GM18951 (cell line): ENCODE measurements around the gene LRRC56.

ENCODE experiments used
- POLR2A ChIP-seq: IDR thresholded peaks from 4 replicates; pipeline ENCODE4 v1.6.1; 2011; ENCODE audit warnings: mild to moderate bottlenecking; ENCODE audit not compliant: insufficient read length, insufficient read depth; ENCODE audit errors: extremely low read depth
- in situ Hi-C: fragments of 300-500 bp; cut with MboI; formaldehyde crosslinking; loops from one replicate; pipeline ENCODE4 v1.12.0; 2022; ENCODE audit warnings: low sequenced_read_pairs, mixed read lengths, inconsistent platforms; ENCODE audit not compliant: unreplicated experiment

Gene LRRC56

GRCh38 chr11:521177-521688 lies 16.1 kb upstream of the LRRC56 start:
- TF ChIP-seq POLR2A: no peak
- in situ Hi-C loops: no loop called here

- no peak for TF ChIP-seq POLR2A
- in situ Hi-C loops: no loop called here
These were observed 11.1 kb upstream of the LRRC56 start for GRCh38 chr11:526192-526591.

- in situ Hi-C loops: no loop called here
- TF ChIP-seq POLR2A: no peak
These were observed 9.0 kb upstream of the LRRC56 start for GRCh38 chr11:528166-528814.

GRCh38 chr11:528815-529727 lies 8.3 kb upstream of the LRRC56 start:
- no peak for TF ChIP-seq POLR2A
- in situ Hi-C loops: no loop called here

GRCh38 chr11:529728-530411 lies 7.5 kb upstream of the LRRC56 start:
- no peak for TF ChIP-seq POLR2A
- in situ Hi-C loops: no loop called here

GRCh38 chr11:530960-531831 lies 6.1 kb upstream of the LRRC56 start:
- in situ Hi-C loops: no loop called here
- TF ChIP-seq POLR2A: no peak

GRCh38 chr11:531919-532526 lies 5.3 kb upstream of the LRRC56 start:
- no peak for TF ChIP-seq POLR2A
- in situ Hi-C loops: no loop called here

GRCh38 chr11:532527-532985 lies 4.8 kb upstream of the LRRC56 start:
- in situ Hi-C loops: no loop called here

GRCh38 chr11:532986-533585 lies 4.2 kb upstream of the LRRC56 start:
- in situ Hi-C loops: no loop called here
- no peak for TF ChIP-seq POLR2A

More at GRCh38 chr11:532527-532985, 4.8 kb upstream of the LRRC56 start:
- TF ChIP-seq POLR2A: no peak

- in situ Hi-C loops: no loop called here
These were observed 3.5 kb upstream of the LRRC56 start for GRCh38 chr11:533586-534395.

More at GRCh38 chr11:533586-534395, 3.5 kb upstream of the LRRC56 start:
- TF ChIP-seq POLR2A: no peak
